SU-DHL-6 (cell line): ENCODE results near the gene SRSF11.

Source experiments
- H2AFZ ChIP-seq: fragments of 200-600 bp; sonication (generic); 2 replicates; pipeline ENCODE4 v1.6.1; 2014; ENCODE audit warnings: low read depth, mild to moderate bottlenecking, moderate library complexity, mixed read lengths, antibody characterized with exemption, low read length; ENCODE audit not compliant: severe bottlenecking
- H3F3A ChIP-seq: fragments of 200-600 bp; shearing (Covaris generic); 2 replicates; pipeline ENCODE4 v1.6.0; 2016; ENCODE audit warnings: antibody characterized with exemption, mild to moderate bottlenecking; ENCODE audit not compliant: insufficient read depth
- H3K27ac ChIP-seq: fragments of 200-600 bp; sonication (generic); 2 replicates; pipeline ENCODE4 v1.5.1; 2016; ENCODE audit warnings: low read depth, mild to moderate bottlenecking, low read length, moderate library complexity, mixed read lengths
- H3K27me3 ChIP-seq: fragments of 200-600 bp; sonication (generic), shearing (Covaris generic); 2 replicates; pipeline ENCODE4 v1.6.0; 2014; ENCODE audit warnings: mild to moderate bottlenecking, low read length
- H3K36me3 ChIP-seq: fragments of 200-600 bp; sonication (generic); 2 replicates; pipeline ENCODE4 v1.6.1; 2014; ENCODE audit warnings: mild to moderate bottlenecking, low read length, mixed read lengths
- H3K4me2 ChIP-seq: fragments of 300-600, 200-600 bp; shearing (Covaris generic), sonication (generic); 2 replicates; pipeline ENCODE4 v1.6.0; 2014; ENCODE audit warnings: low read length, low read depth, mild to moderate bottlenecking; ENCODE audit not compliant: poor library complexity, severe bottlenecking
- H3K4me3 ChIP-seq: fragments of 200-600 bp; sonication (generic); 2 replicates; pipeline ENCODE4 v1.5.1; 2014; ENCODE audit warnings: antibody characterized with exemption, low read length, mild to moderate bottlenecking, mixed read lengths; ENCODE audit not compliant: insufficient read depth, poor library complexity, severe bottlenecking
- H3K79me2 ChIP-seq: fragments of 200-600 bp; sonication (generic); 2 replicates; pipeline ENCODE4 v1.6.1; 2014; ENCODE audit warnings: mild to moderate bottlenecking, low read length, moderate library complexity; ENCODE audit not compliant: insufficient read depth
- H3K9ac ChIP-seq: fragments of 200-600 bp; sonication (generic); 2 replicates; pipeline ENCODE4 v1.7.0; 2014; ENCODE audit warnings: mild to moderate bottlenecking, low read length
- H3K9me2 ChIP-seq: fragments of 200-600 bp; sonication (generic); replicated peaks from 2 replicates; pipeline ENCODE4 v1.6.1; 2014; ENCODE audit warnings: low read length; ENCODE audit not compliant: insufficient read depth
- H3K9me3 ChIP-seq: fragments of 200-600 bp; sonication (generic); 2 replicates; pipeline ENCODE4 v1.6.1; 2014; ENCODE audit warnings: low read length, mixed read lengths; ENCODE audit not compliant: insufficient read depth
- H4K20me1 ChIP-seq: fragments of 200-600 bp; sonication (generic); 2 replicates; pipeline ENCODE4 v1.6.1; 2014; ENCODE audit warnings: low read depth, mild to moderate bottlenecking, antibody characterized with exemption, low read length, moderate library complexity, mixed read lengths
- EZH2phosphoT487 ChIP-seq: fragments of 200-600 bp; sonication (generic), shearing (Covaris generic); conservative IDR thresholded peaks from 2 replicates; pipeline ENCODE4 v1.6.1; 2018; ENCODE audit warnings: mild to moderate bottlenecking, antibody characterized with exemption, low read length, moderate library complexity, mixed read lengths
- TF ChIP-seq, protein P1 (sequence below): fragments of 200-600 bp; sonication (generic); IDR thresholded peaks from one replicate; pipeline ENCODE4 v1.5.1; 2017; ENCODE audit warnings: antibody characterized with exemption, mild to moderate bottlenecking, low read length, moderate library complexity; ENCODE audit not compliant: insufficient read depth, poor library complexity, severe bottlenecking

SRSF11 gene

DNA sequence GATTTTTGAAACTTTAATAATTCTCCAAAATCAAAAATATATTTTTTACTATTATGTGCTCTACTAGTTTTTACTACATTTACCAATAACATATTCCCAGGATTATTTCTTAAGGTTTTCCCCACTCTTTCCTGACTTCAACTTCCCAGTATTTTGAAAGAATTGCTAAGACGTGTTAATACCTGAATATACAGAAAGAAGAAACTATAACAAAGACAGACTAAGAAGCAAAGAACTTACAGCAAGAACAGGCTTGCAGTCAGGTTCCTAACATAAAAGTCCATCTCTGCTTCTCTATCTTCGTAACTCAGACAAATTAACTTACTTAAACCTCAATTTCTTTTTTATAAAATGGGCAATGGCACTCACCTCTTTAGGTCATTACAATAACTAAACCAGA is 63.2 kb downstream of the SRSF11 start:
- Histone ChIP-seq H3K27me3 (no peaks in the 10 kb centered on the region), H3K36me3 (peaks cover 8% of the 10 kb centered on the region; the same call in 1 of the 2 replicates), H3F3A (peaks cover 3% of the 10 kb centered on the region; the same call in 1 of the 2 replicates), H3K4me2 (no peak overlapping the region), H2AFZ (no peak overlapping the region), H3K9me2 (no peaks in the 10 kb centered on the region), H4K20me1 (no peaks in the 10 kb centered on the region), H3K27ac (no peak overlapping the region), H3K4me3 (no peak overlapping the region), H3K79me2 (no peaks in the 10 kb centered on the region), H3K9me3 (no peaks in the 10 kb centered on the region), H3K9ac (no peak overlapping the region)
- TF ChIP-seq, protein P1, sequence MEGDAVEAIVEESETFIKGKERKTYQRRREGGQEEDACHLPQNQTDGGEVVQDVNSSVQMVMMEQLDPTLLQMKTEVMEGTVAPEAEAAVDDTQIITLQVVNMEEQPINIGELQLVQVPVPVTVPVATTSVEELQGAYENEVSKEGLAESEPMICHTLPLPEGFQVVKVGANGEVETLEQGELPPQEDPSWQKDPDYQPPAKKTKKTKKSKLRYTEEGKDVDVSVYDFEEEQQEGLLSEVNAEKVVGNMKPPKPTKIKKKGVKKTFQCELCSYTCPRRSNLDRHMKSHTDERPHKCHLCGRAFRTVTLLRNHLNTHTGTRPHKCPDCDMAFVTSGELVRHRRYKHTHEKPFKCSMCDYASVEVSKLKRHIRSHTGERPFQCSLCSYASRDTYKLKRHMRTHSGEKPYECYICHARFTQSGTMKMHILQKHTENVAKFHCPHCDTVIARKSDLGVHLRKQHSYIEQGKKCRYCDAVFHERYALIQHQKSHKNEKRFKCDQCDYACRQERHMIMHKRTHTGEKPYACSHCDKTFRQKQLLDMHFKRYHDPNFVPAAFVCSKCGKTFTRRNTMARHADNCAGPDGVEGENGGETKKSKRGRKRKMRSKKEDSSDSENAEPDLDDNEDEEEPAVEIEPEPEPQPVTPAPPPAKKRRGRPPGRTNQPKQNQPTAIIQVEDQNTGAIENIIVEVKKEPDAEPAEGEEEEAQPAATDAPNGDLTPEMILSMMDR = no peak
- TF ChIP-seq EZH2phosphoT487 = no peak

DNA sequence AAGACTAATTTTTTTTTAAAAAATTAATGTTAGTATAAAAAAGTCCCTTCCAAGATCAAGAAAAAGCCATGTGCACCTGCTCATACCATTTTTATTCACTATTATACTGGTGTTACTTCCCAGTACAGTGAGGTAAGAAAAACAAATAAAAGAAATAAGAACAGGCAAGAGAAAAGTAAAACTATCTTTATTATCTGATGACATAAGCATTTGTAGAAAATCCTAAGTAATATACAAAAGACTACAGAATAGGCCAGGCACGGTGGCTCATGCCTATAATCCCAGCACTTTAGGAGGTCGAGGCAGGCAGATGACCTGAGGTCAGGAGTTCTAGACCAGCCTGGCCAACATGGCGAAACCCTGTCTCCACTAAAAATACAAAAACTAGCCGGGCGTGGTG is 65.3 kb downstream of the SRSF11 start:
- TF ChIP-seq, protein P1 = no peak
- TF ChIP-seq EZH2phosphoT487 = no peak
- no peaks in the 10 kb centered on the region for H3K9me3 ChIP-seq
- H3K9me2 ChIP-seq = no peaks in the 10 kb centered on the region
- H3K9ac ChIP-seq = no peak overlapping the region
- H3K79me2 ChIP-seq = no peaks in the 10 kb centered on the region
- no peak overlapping the region for H3K4me3 ChIP-seq
- H3F3A ChIP-seq = peaks cover 3% of the 10 kb centered on the region; the same call in 1 of the 2 replicates
- H3K27me3 ChIP-seq = no peaks in the 10 kb centered on the region
- no peaks in the 10 kb centered on the region for H4K20me1 ChIP-seq
- peaks cover 15% of the 10 kb centered on the region; the same call in 1 of the 2 replicates for H3K36me3 ChIP-seq
- H3K4me2 ChIP-seq = no peak overlapping the region
- no peak overlapping the region for H3K27ac ChIP-seq
- no peak overlapping the region for H2AFZ ChIP-seq

GRCh38 chr1:70288166-70288565 is 67.0 kb downstream of the SRSF11 start:
- H4K20me1 ChIP-seq = no peaks in the 10 kb centered on the region
- H2AFZ ChIP-seq = no peak overlapping the region
- no peaks in the 10 kb centered on the region for H3K79me2 ChIP-seq
- no peak for TF ChIP-seq EZH2phosphoT487
- TF ChIP-seq, protein P1 = no peak
- no peaks in the 10 kb centered on the region for H3K9me3 ChIP-seq
- no peaks in the 10 kb centered on the region for H3K9me2 ChIP-seq
- H3K27ac ChIP-seq = no peak overlapping the region
- H3K4me3 ChIP-seq = no peak overlapping the region
- H3K9ac ChIP-seq = no peak overlapping the region
- peaks cover 3% of the 10 kb centered on the region; the same call in 1 of the 2 replicates for H3F3A ChIP-seq
- H3K27me3 ChIP-seq = no peaks in the 10 kb centered on the region
- peaks cover 19% of the 10 kb centered on the region; the same call in 1 of the 2 replicates for H3K36me3 ChIP-seq
- no peak overlapping the region for H3K4me2 ChIP-seq

GRCh38 chr1:70290218-70290617 is 69.0 kb downstream of the SRSF11 start:
- Histone ChIP-seq H3K27ac (no peak overlapping the region), H3K27me3 (no peaks in the 10 kb centered on the region), H3K9me3 (no peaks in the 10 kb centered on the region), H3K9me2 (no peaks in the 10 kb centered on the region), H3F3A (peaks cover 3% of the 10 kb centered on the region; the same call in 1 of the 2 replicates), H3K36me3 (peaks cover 23% of the 10 kb centered on the region), H3K9ac (no peak overlapping the region), H2AFZ (no peak overlapping the region), H3K4me3 (no peak overlapping the region), H3K79me2 (no peaks in the 10 kb centered on the region), H4K20me1 (no peaks in the 10 kb centered on the region; the same call in 1 of the 2 replicates), H3K4me2 (no peak overlapping the region)
- TF ChIP-seq, protein P1 = no peak
- TF ChIP-seq EZH2phosphoT487 = no peak
